Pulmonary artery endothelial cell (primary cell): ENCODE data around the gene KLHL13. TPM values are rescaled to one million over a fixed set of nuclear protein-coding genes. Genes with fewer than 3 reads are reported as not detected.
"Not testable (repeated sequence)": the region's sequence is repeated elsewhere in the genome, so short reads cannot be mapped to it uniquely, and the experiment has no call there.

Experiments
- DNase-seq: peaks from one replicate; pipeline ENCODE4 v3.0.0-alpha.2; 2011; ENCODE audit warnings: low read depth, low spot score
- total RNA-seq: library from RNA; depleted of rRNA; stranded (reverse); fragments of >200 nt; gene quantifications from 2 replicates; pipeline ENCODE4 v1.2.3, GENCODE V29; 2014

The KLHL13 gene
- total RNA-seq, 1 donor from 2014 or later: 14.3 TPM

GRCh38 chrX:118088084-118088483, 28.5 kb downstream of the KLHL13 start:
- no peak for DNase-seq

- DNase-seq: no peak
Measured at GRCh38 chrX:118074196-118074595, 42.4 kb downstream of the KLHL13 start.

GRCh38 chrX:118066867-118067515, 49.6 kb downstream of the KLHL13 start:
- DNase-seq: no peak

GRCh38 chrX:118062817-118063615, 53.6 kb downstream of the KLHL13 start:
- DNase-seq: no peak

GRCh38 chrX:118062048-118062789, 54.4 kb downstream of the KLHL13 start:
- DNase-seq: no peak

- no peak for DNase-seq
Measured at GRCh38 chrX:118058924-118059323, 57.7 kb downstream of the KLHL13 start.

- no peak for DNase-seq
Measured at GRCh38 chrX:118056870-118057269, 59.7 kb downstream of the KLHL13 start.

GRCh38 chrX:118049713-118050112, 66.9 kb downstream of the KLHL13 start:
- DNase-seq: no peak

GRCh38 chrX:118047446-118048186, 69.0 kb downstream of the KLHL13 start:
- DNase-seq: no peak

- DNase-seq: no peak
Measured at GRCh38 chrX:118039591-118039990, 77.0 kb downstream of the KLHL13 start.

GRCh38 chrX:118038614-118039365, 77.8 kb downstream of the KLHL13 start:
- DNase-seq: no peak

- DNase-seq: no peak
Measured at GRCh38 chrX:118026631-118027030, 90.0 kb downstream of the KLHL13 start.

- no peak for DNase-seq
Measured at GRCh38 chrX:118025226-118025625, 91.4 kb downstream of the KLHL13 start.

- no peak for DNase-seq
Measured at GRCh38 chrX:118024482-118024881, 92.1 kb downstream of the KLHL13 start.

- DNase-seq: no peak
Measured at GRCh38 chrX:118022753-118023152, 93.9 kb downstream of the KLHL13 start.

- DNase-seq: no peak
Measured at GRCh38 chrX:118016422-118016821, 100.2 kb downstream of the KLHL13 start.

- DNase-seq: not testable (repeated sequence)
Measured at GRCh38 chrX:118002417-118002816, 114.2 kb downstream of the KLHL13 start.

- no peak for DNase-seq
Measured at GRCh38 chrX:118000518-118000917, 116.1 kb downstream of the KLHL13 start.

- DNase-seq: no peak
Measured at GRCh38 chrX:117998171-117998570, 118.4 kb downstream of the KLHL13 start.

- DNase-seq: no peak
Measured at GRCh38 chrX:117996918-117997480, 119.6 kb downstream of the KLHL13 start.
